ENCODE results near the gene PIGBOS1. TPM values are rescaled to one million over a fixed set of nuclear protein-coding genes. Genes with fewer than 3 reads are reported as not detected.

Gene PIGBOS1
- total RNA-seq, 4 donors from 2014 or later, result 8.2 to 13.8 (median 11.4) TPM

GRCh38 chr15:55279746-55280351 is 39.1 kb downstream of the PIGBOS1 start:
- DNase-seq (ENCODE audit: low spot score) (no peak), ATAC-seq (ENCODE audit: low FRiP score) (peak; percentile 70)
- TF ChIP-seq, protein P1, sequence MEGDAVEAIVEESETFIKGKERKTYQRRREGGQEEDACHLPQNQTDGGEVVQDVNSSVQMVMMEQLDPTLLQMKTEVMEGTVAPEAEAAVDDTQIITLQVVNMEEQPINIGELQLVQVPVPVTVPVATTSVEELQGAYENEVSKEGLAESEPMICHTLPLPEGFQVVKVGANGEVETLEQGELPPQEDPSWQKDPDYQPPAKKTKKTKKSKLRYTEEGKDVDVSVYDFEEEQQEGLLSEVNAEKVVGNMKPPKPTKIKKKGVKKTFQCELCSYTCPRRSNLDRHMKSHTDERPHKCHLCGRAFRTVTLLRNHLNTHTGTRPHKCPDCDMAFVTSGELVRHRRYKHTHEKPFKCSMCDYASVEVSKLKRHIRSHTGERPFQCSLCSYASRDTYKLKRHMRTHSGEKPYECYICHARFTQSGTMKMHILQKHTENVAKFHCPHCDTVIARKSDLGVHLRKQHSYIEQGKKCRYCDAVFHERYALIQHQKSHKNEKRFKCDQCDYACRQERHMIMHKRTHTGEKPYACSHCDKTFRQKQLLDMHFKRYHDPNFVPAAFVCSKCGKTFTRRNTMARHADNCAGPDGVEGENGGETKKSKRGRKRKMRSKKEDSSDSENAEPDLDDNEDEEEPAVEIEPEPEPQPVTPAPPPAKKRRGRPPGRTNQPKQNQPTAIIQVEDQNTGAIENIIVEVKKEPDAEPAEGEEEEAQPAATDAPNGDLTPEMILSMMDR (IDR thresholded peaks at IDR 0.05), result no peak

DNA sequence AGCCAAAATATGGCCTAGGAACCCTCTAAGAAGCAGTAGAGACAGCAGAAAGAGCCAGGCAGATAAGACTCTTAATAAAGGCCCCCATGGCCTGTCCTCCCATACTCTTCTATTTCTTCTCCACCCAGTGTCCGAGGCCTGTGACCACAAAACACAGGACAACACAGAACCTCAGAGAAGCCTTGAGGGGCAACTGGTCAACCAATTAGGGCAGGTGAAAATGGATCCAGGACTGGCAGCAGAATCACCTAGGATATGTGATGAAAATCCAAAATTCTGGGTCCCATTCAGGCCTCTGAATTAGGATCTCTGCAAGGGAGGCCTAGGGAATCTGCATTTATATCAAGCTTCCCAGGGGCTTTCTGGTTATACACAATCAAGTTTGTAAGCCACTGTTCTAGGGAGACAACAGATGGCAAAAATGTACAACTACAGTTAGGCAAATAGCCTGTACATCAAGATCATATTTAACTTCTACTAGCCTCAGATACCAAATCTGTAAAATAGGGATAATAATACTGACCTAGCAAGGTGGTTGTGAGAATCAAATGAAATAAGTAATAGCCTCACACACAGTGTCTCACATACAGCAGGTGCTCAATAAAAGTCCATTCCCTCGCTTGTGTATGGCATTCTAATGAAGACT is 39.7 kb downstream of the PIGBOS1 start:
- TF ChIP-seq, protein P1 (IDR thresholded peaks at IDR 0.05), result no peak
- ATAC-seq (ENCODE audit: low FRiP score) (no peak), DNase-seq (ENCODE audit: low spot score) (no peak)

GRCh38 chr15:55277715-55278114 is 41.2 kb downstream of the PIGBOS1 start:
- no peak for ATAC-seq (ENCODE audit: low FRiP score)
- TF ChIP-seq, protein P1 (IDR thresholded peaks at IDR 0.05), result no peak
- DNase-seq (ENCODE audit: low spot score), result no peak

DNA sequence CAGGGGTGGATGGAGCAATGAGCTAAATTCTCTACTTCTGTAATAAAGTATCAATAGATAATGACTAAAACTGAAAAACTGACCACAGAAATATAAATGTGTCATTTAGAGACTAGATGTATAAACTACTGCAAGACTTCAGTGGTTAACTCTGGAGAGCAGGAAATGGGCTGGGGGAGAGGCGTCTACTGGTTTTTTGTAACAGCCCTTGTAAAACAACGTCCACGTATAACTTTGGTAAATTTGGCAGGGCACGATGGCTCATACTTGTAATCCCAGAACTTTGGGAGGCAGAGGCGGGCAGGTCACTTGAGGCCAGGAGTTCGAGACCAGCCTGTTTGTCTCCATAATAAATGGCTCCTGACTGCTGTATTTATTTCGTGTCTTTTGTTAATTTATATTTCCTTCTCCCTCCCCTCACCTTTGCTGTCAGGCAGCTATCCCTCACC is 41.8 kb downstream of the PIGBOS1 start:
- ATAC-seq (ENCODE audit: low FRiP score) (no peak), DNase-seq (ENCODE audit: low spot score) (no peak)
- TF ChIP-seq, protein P1 (IDR thresholded peaks at IDR 0.05), result no peak

DNA sequence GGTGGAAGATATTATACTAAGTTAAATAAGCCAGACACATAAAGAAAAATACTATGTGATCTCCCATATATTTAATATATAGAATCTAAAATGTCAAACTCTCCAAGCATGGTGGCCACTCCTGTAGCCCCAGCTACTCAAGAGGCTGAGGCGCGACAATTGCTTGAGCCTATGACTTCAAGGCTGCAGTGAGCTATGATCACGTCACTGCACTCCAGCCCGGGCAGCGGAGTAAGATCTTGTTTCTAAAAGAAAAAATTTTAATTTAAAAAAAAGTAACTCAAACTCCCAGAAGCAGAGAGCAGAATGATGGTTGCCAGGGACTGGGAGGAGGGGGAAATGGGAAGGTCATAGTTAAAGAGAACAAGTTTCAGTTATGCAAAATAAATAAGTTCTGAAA is 42.6 kb downstream of the PIGBOS1 start:
- DNase-seq (ENCODE audit: low spot score) (no peak), ATAC-seq (ENCODE audit: low FRiP score) (no peak)
- TF ChIP-seq, protein P1 (IDR thresholded peaks at IDR 0.05), result no peak

DNA sequence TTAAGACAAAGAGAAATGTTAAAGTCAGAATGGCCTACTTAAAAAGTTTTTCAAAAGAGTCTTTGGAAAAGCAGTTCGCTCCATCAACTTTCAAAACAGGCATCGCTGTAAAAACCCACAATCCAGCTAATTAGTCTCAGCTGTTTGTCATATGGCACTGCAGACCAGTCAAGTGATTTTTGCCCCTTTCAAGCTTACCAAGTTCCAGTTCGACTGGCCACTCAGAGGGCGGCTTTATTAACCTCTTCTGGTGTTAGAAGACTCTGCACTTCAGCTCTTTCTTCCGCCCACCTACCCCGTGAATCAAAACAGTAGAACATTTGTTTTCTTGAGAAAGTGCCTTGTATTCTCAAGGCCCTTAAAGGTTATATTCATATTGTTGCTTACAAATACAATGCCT is 48.6 kb downstream of the PIGBOS1 start:
- ATAC-seq (ENCODE audit: low FRiP score) (no peak), DNase-seq (ENCODE audit: low spot score) (no peak)
- TF ChIP-seq, protein P1 (IDR thresholded peaks at IDR 0.05), result no peak

GRCh38 chr15:55268176-55268695 is 50.7 kb downstream of the PIGBOS1 start:
- ATAC-seq (ENCODE audit: low FRiP score) (no peak), DNase-seq (ENCODE audit: low spot score) (no peak)
- TF ChIP-seq, protein P1 (IDR thresholded peaks at IDR 0.05), result no peak

All from omental fat pad (tissue), 4 donors.